Lung microvascular endothelial cell (primary cell): ENCODE data around the gene ZDHHC12. TPM values are rescaled to one million over a fixed set of nuclear protein-coding genes. Genes with fewer than 3 reads are reported as not detected.

Source experiments
- DNase-seq, 2 donors: peaks; one replicate each; pipeline versions ENCODE4 v3.0.0 to v3.0.0-alpha.2; 2010; ENCODE audit warnings: low read depth in 2 of 2
- total RNA-seq: library from RNA; depleted of rRNA; stranded (reverse); fragments of >200 nt; gene quantifications from 2 replicates; pipeline ENCODE4 v1.2.1, GENCODE V29; 2014

Gene ZDHHC12, protein sequence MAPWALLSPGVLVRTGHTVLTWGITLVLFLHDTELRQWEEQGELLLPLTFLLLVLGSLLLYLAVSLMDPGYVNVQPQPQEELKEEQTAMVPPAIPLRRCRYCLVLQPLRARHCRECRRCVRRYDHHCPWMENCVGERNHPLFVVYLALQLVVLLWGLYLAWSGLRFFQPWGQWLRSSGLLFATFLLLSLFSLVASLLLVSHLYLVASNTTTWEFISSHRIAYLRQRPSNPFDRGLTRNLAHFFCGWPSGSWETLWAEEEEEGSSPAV
- 43.4 and 44.6 TPM in 2 replicates for total RNA-seq

- DNase-seq, result peak; percentile 95 to 98
These were observed at the start of gene ZDHHC12 for GRCh38 chr9:128723866-128724743. TSS of gene ZDHHC12 (minus strand) at chr9:128724127. CDS start at chr9:128724093, 34 bp downstream.

GRCh38 chr9:128773049-128773448, 49.1 kb upstream of the ZDHHC12 start:
- DNase-seq, result no peak

DNA sequence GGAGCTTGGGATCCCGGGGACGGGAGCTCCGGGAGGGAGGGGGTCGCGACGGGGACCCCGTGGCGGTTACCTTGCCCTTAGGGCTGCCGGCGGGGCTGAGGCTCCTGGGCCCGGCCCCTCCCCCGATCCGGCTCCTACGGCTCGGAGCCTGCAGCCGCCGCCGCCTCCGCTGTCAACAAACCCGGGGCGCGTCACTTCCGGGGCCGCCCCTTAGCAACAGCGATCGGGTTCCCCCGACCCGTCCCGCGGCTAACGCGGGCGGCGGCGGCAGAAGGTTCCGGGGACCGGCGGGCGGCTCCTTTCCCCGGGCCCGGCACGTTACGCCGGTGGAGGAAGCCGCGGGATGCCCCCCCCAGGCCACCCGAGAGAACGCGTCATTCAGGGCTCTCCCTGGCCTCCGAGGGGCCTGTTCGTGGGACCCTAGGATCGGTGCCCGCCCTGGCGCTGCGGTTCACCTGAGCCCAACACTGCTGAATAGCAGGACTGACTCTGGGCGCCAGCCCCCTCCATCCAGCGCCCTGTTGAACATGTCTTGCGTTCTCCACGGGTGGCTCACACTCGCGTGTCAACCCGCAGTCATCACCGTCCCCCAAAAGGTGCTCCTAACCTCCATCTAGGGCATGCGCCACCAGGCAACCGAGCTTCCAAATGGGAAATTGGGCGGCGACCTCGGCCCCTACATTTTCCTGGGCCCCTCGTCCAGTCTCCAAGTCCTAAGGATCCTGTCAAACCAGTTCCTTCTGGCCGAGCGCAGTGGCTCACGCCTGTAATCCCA, 48.0 kb upstream of the ZDHHC12 start, which contains the start of gene ZER1:
ZER1 (minus strand) TSS at position 183 of the 775 bp plus-strand sequence. CDS start 16,362 bp downstream, outside the sequence.
- peak; percentile 91 for DNase-seq

GRCh38 chr9:128771094-128771721, 47.3 kb upstream of the ZDHHC12 start:
- peak; percentile 39 to 47 for DNase-seq

DNA sequence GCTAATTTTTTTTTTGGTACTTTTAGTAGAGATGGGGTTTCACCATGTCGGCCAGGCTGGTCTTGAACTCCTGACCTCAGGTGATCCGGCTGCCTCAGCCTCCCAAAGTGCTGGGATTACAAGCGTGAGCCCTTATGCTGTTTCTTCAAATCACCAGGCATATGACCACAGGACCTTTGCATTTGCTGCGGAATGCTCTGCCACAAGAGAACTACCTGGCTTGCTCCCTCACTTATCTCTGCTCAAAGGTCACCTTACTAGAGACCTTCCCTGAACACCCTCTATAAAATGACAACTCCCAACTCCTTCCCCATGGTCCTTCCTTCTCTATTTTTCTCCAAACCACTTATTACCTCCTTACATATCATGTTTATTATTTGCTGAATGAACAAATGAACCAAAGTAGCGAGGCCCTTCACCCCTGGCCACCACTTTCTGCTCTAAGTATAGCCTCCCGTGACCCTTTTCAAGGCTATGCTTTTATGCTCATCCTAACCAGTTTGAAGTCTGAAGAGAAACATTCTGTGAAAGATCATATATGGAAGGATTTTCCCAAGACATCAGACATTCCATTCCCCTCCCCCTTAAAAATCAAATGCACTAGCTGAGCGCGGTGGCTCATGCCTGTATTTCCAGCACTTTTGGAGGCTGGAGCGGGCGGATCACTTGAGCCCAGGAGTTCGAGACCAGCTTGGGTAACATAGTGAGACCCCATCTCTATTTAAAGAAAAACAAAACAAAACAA, 46.5 kb upstream of the ZDHHC12 start:
- DNase-seq, result no peak

- DNase-seq, result no peak
These were observed 44.7 kb upstream of the ZDHHC12 start for GRCh38 chr9:128768606-128769005.

DNA sequence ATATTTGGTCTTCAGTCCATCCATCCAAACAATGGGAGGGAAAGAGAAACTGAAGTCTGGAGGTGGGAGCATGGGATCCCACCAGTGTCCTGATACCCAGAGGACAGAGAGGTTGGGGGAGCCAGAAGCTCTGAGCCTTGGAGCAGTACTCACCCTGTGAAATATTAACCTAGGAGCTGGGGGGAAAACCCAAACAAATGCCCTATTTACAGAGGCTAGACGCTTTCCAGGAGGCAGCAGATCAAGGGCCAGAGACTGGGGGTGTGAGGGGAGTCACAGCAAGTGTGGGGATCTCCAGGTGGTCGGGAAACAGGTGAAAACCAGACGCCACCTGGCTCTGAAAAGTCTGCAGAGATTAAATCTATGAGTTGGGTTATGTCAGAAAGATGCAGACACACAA, 41.6 kb upstream of the ZDHHC12 start:
- DNase-seq, result no peak

DNA sequence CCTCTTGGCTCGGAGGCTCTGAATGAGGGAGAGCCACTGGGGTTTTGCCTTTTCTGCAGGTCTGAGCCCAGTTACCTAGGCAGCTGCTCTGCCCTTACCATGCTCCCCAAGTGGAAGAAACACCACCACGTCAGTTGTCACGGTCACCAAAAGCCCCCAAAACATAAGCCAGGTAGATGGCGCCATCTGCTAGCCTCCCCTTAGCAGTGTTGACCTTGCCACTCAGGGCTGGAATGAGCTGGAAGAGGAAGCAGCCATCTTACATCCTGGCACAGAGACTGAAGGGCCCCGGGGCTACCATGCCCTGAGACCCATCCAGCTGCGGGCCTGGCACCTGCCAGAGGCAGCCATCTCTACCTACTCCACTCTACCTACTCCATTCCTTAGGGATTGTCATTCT, 40.4 kb upstream of the ZDHHC12 start:
- DNase-seq, result no peak

DNA sequence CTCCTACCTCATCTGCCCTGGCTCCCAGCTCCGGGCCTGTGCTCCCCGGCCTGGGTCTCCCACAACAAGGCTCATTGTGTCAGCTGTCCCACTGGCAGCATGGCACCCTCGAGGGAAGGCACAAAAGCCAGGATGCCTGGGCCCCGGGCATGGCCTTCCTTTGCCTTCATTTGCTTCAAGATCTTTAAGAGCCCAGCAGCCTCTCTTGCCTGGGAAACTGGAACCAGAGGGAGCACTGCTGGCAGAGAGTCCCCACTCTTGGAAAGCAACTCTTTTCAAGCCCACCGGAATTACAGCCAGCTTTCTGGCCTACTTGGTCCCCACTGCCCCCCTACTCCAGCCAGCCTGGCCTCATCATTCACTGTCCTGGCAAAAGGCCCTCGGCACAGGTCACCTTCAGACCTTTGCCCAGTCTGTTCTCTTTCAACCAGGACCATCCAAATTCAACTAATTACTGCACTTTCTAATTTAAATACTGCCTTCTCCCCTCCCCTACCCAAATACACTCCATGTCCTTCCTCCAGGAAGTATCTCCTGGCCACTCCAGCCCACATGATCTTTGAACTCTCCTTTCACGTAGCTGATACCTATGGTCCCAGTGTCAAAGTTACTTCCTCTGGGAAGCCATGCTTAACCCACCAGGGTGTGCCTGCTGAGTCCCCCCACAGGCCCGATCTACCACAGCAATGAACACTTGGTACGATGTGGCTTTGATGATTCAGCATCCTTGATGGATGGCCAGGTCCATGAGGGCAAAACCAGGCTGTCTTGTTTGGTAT, 38.9 kb upstream of the ZDHHC12 start:
- DNase-seq, result no peak

DNA sequence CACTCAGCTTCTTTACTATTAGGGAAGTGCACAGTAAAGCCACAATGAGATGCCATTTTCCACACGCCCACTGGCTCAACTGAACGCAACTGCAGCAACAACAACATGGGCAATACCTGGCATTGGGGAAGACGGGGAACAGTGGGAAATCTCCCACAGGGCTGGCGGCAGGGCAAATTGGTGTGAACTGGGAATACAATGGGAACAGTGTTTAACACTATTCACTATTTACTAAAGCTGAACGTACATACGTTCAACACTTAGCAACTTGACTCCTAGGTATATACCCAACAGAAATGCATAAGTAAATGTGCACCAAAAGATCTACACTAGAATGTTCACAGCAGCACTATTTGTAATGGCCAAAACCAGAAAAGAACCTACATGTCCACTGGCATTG, 33.7 kb upstream of the ZDHHC12 start:
- no peak for DNase-seq

DNA sequence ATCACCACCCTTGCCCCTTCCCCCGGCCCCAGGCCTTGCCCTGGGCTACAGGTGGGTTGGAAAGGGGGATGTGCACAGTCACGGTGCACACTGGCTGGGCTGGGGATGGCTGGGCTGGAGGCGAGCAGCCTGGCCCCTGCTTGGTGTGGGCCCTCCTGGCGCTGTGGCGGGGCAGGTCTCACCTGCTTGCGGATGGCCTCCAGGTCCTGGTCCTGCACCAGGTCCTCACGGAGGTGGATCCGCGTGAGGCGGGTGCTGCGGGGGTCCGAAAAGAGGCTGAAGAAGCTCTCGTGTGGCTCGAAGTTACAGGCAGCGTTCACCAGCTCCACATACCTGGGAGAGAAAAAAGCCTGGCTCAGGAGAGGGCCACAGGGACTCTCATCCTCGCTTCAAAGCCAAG, 29.7 kb upstream of the ZDHHC12 start:
- no peak for DNase-seq

- no peak for DNase-seq
These were observed 27.1 kb upstream of the ZDHHC12 start for GRCh38 chr9:128750926-128751595.

- DNase-seq, result no peak
These were observed 23.3 kb upstream of the ZDHHC12 start for GRCh38 chr9:128747241-128747640.

GRCh38 chr9:128743421-128743820, 19.5 kb upstream of the ZDHHC12 start:
- DNase-seq, result no peak

- no peak for DNase-seq
These were observed 18.5 kb upstream of the ZDHHC12 start for GRCh38 chr9:128742401-128742800.

- DNase-seq, result no peak
These were observed 11.4 kb upstream of the ZDHHC12 start for GRCh38 chr9:128735373-128735772.

GRCh38 chr9:128733256-128733655, 9.3 kb upstream of the ZDHHC12 start:
- peak; percentile 82 to 86 for DNase-seq

GRCh38 chr9:128732576-128732975, 8.6 kb upstream of the ZDHHC12 start:
- DNase-seq, result no peak

DNA sequence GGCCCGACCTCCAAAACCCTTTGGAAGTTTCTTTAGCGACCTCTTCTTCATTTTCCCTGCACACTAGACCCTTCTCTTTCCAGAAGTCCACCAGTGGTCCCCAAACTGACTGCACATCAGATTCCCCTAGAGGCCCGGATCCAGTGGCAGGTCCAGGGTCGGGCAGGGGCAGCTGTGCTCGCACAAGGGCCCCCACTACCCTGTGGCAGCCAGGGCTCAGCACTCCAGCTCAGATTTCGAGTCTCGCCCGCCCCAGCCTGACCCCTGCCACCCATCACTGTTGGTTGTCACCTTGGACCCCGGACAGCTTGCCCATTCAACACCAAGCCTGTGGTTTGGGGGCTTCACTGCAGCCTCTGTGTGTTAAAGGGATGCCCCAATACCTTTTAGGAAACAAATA, 7.8 kb upstream of the ZDHHC12 start:
- no peak for DNase-seq
